SU-DHL-6 (cell line): Measurements from ENCODE around the gene FEM1A.

Experiments used
- H2AFZ ChIP-seq: fragments of 200-600 bp; sonication (generic); 2 replicates; pipeline ENCODE4 v1.6.1; 2014; ENCODE audit warnings: low read depth, mild to moderate bottlenecking, moderate library complexity, mixed read lengths, antibody characterized with exemption, low read length; ENCODE audit not compliant: severe bottlenecking
- H3F3A ChIP-seq: fragments of 200-600 bp; shearing (Covaris generic); 2 replicates; pipeline ENCODE4 v1.6.0; 2016; ENCODE audit warnings: antibody characterized with exemption, mild to moderate bottlenecking; ENCODE audit not compliant: insufficient read depth
- H3K27ac ChIP-seq: fragments of 200-600 bp; sonication (generic); 2 replicates; pipeline ENCODE4 v1.5.1; 2016; ENCODE audit warnings: low read depth, mild to moderate bottlenecking, low read length, moderate library complexity, mixed read lengths
- H3K27me3 ChIP-seq: fragments of 200-600 bp; sonication (generic), shearing (Covaris generic); 2 replicates; pipeline ENCODE4 v1.6.0; 2014; ENCODE audit warnings: mild to moderate bottlenecking, low read length
- H3K36me3 ChIP-seq: fragments of 200-600 bp; sonication (generic); 2 replicates; pipeline ENCODE4 v1.6.1; 2014; ENCODE audit warnings: mild to moderate bottlenecking, low read length, mixed read lengths
- H3K4me2 ChIP-seq: fragments of 300-600, 200-600 bp; shearing (Covaris generic), sonication (generic); 2 replicates; pipeline ENCODE4 v1.6.0; 2014; ENCODE audit warnings: low read length, low read depth, mild to moderate bottlenecking; ENCODE audit not compliant: poor library complexity, severe bottlenecking
- H3K4me3 ChIP-seq: fragments of 200-600 bp; sonication (generic); 2 replicates; pipeline ENCODE4 v1.5.1; 2014; ENCODE audit warnings: antibody characterized with exemption, low read length, mild to moderate bottlenecking, mixed read lengths; ENCODE audit not compliant: insufficient read depth, poor library complexity, severe bottlenecking
- H3K79me2 ChIP-seq: fragments of 200-600 bp; sonication (generic); 2 replicates; pipeline ENCODE4 v1.6.1; 2014; ENCODE audit warnings: mild to moderate bottlenecking, low read length, moderate library complexity; ENCODE audit not compliant: insufficient read depth
- H3K9ac ChIP-seq: fragments of 200-600 bp; sonication (generic); 2 replicates; pipeline ENCODE4 v1.7.0; 2014; ENCODE audit warnings: mild to moderate bottlenecking, low read length
- H3K9me2 ChIP-seq: fragments of 200-600 bp; sonication (generic); replicated peaks from 2 replicates; pipeline ENCODE4 v1.6.1; 2014; ENCODE audit warnings: low read length; ENCODE audit not compliant: insufficient read depth
- H3K9me3 ChIP-seq: fragments of 200-600 bp; sonication (generic); 2 replicates; pipeline ENCODE4 v1.6.1; 2014; ENCODE audit warnings: low read length, mixed read lengths; ENCODE audit not compliant: insufficient read depth
- H4K20me1 ChIP-seq: fragments of 200-600 bp; sonication (generic); 2 replicates; pipeline ENCODE4 v1.6.1; 2014; ENCODE audit warnings: low read depth, mild to moderate bottlenecking, antibody characterized with exemption, low read length, moderate library complexity, mixed read lengths
- EZH2phosphoT487 ChIP-seq: fragments of 200-600 bp; sonication (generic), shearing (Covaris generic); conservative IDR thresholded peaks from 2 replicates; pipeline ENCODE4 v1.6.1; 2018; ENCODE audit warnings: mild to moderate bottlenecking, antibody characterized with exemption, low read length, moderate library complexity, mixed read lengths
- TF ChIP-seq, protein P1 (sequence below): fragments of 200-600 bp; sonication (generic); IDR thresholded peaks from one replicate; pipeline ENCODE4 v1.5.1; 2017; ENCODE audit warnings: antibody characterized with exemption, mild to moderate bottlenecking, low read length, moderate library complexity; ENCODE audit not compliant: insufficient read depth, poor library complexity, severe bottlenecking

Gene FEM1A

GRCh38 chr19:4759388-4760284, 31.9 kb upstream of the FEM1A start:
- H3K4me3 ChIP-seq = peak overlapping the region; percentile 35
- H2AFZ ChIP-seq = no peak overlapping the region
- H3K27ac ChIP-seq = no peak overlapping the region
- no peaks in the 10 kb centered on the region for H3K9me3 ChIP-seq
- H3K27me3 ChIP-seq = no peaks in the 10 kb centered on the region
- no peaks in the 10 kb centered on the region for H3K79me2 ChIP-seq
- no peaks in the 10 kb centered on the region for H3K9me2 ChIP-seq
- no peaks in the 10 kb centered on the region for H3K36me3 ChIP-seq
- H3F3A ChIP-seq = no peaks in the 10 kb centered on the region
- H4K20me1 ChIP-seq = no peaks in the 10 kb centered on the region
- peak overlapping the region; percentile 6; the same call in 1 of the 2 replicates for H3K9ac ChIP-seq
- no peak for TF ChIP-seq EZH2phosphoT487
- TF ChIP-seq, protein P1, sequence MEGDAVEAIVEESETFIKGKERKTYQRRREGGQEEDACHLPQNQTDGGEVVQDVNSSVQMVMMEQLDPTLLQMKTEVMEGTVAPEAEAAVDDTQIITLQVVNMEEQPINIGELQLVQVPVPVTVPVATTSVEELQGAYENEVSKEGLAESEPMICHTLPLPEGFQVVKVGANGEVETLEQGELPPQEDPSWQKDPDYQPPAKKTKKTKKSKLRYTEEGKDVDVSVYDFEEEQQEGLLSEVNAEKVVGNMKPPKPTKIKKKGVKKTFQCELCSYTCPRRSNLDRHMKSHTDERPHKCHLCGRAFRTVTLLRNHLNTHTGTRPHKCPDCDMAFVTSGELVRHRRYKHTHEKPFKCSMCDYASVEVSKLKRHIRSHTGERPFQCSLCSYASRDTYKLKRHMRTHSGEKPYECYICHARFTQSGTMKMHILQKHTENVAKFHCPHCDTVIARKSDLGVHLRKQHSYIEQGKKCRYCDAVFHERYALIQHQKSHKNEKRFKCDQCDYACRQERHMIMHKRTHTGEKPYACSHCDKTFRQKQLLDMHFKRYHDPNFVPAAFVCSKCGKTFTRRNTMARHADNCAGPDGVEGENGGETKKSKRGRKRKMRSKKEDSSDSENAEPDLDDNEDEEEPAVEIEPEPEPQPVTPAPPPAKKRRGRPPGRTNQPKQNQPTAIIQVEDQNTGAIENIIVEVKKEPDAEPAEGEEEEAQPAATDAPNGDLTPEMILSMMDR = no peak
- peak overlapping the region; percentile 56 for H3K4me2 ChIP-seq

DNA sequence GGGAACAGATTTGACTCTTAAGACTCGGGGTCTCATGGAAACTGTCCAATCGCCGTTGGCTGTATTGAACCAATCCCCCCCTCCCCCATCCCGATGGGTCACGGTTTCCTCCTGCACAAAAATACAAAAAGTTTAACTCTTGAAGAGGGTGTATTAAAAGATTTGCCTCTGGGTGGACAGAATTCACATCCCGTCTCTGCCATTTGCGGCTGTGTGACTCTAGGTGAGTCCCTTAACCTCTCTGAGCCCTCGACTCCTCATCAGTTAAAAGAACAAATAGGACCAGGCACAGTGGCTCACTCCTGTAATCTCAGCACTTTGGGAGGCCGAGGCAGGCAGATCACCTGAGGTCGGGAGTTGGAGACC, 31.3 kb upstream of the FEM1A start:
- Histone ChIP-seq H3K27ac (no peak overlapping the region), H3K79me2 (no peaks in the 10 kb centered on the region), H3K4me3 (peak overlapping the region; percentile 35)

DNA sequence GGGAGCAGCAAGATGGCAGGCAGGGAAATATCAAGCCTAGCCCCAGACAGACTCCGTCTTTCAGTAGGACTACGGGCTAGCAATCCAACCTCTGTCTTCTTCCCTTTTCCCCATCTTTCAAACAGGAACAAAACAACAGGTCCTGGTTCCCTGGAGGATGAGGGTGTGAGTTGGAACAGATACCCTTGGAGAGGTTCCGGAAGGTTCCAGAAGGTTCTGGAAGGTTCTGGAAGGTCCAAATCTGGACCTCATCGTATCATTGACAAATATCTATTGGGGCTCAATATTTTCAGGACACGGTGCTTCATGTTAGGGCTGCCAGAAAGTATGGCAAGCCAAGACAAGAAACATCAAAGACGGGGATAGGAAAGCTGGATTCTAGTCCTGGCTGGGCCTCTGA, 28.5 kb upstream of the FEM1A start:
- no peak overlapping the region for H3K27ac ChIP-seq
- H3K9ac ChIP-seq = no peak overlapping the region
- no peaks in the 10 kb centered on the region for H4K20me1 ChIP-seq
- H3K36me3 ChIP-seq = no peaks in the 10 kb centered on the region
- TF ChIP-seq EZH2phosphoT487 = no peak
- TF ChIP-seq, protein P1 = no peak
- H3F3A ChIP-seq = no peaks in the 10 kb centered on the region
- no peak overlapping the region for H3K4me3 ChIP-seq
- H3K79me2 ChIP-seq = no peaks in the 10 kb centered on the region
- no peaks in the 10 kb centered on the region for H3K9me3 ChIP-seq
- H3K27me3 ChIP-seq = no peaks in the 10 kb centered on the region
- H2AFZ ChIP-seq = no peak overlapping the region
- no peak overlapping the region for H3K4me2 ChIP-seq
- no peaks in the 10 kb centered on the region for H3K9me2 ChIP-seq

More for the DNA sequence above, 31.3 kb upstream of the FEM1A start:
- H4K20me1 ChIP-seq = no peaks in the 10 kb centered on the region
- peak overlapping the region; percentile 6; the same call in 1 of the 2 replicates for H3K9ac ChIP-seq
- no peak overlapping the region for H2AFZ ChIP-seq
- H3K4me2 ChIP-seq = peak overlapping the region; percentile 56
- no peaks in the 10 kb centered on the region for H3F3A ChIP-seq
- no peaks in the 10 kb centered on the region for H3K27me3 ChIP-seq
- TF ChIP-seq, protein P1 = no peak
- no peak for TF ChIP-seq EZH2phosphoT487
- H3K9me3 ChIP-seq = no peaks in the 10 kb centered on the region
- no peaks in the 10 kb centered on the region for H3K9me2 ChIP-seq
- no peaks in the 10 kb centered on the region for H3K36me3 ChIP-seq
